ENCODE results near the gene ITIH6. TPM values are rescaled to one million over a fixed set of nuclear protein-coding genes. Genes with fewer than 3 reads are reported as not detected.
A peak's percentile ranks its signal among the peaks of the same experiment; 100 is the strongest.

The ITIH6 gene
- total RNA-seq, 2 donors from 2014 or later: not detected

GRCh38 chrX:54826598-54826997, 28.5 kb upstream of the ITIH6 start:
- H3K4me1 Mint-ChIP-seq: no peaks in the 10 kb centered on the region
- WGBS, 2 experiments (ENCODE audit: insufficient coverage in 1 of 2, insufficient read length in 1 of 2): 90 to 92% methylated on average over 2 to 4 of the region's 4 CpGs
- H3K9me3 ChIP-seq (ENCODE audit: control insufficient read depth, low read length): no peaks in the 10 kb centered on the region
- H3K4me3 ChIP-seq (ENCODE audit: low read length): no peak overlapping the region
- H3K36me3 Mint-ChIP-seq (ENCODE audit: low read depth): no peaks in the 10 kb centered on the region
- no peaks in the 10 kb centered on the region for H3K27me3 ChIP-seq (ENCODE audit: control insufficient read depth, insufficient read depth, low read length, poor library complexity, severe bottlenecking)
- no peak overlapping the region for H3K27ac ChIP-seq (ENCODE audit: low read depth, low read length)
- no peaks in the 10 kb centered on the region for H3K36me3 ChIP-seq (ENCODE audit: control insufficient read depth, insufficient read depth, low read length)
- peaks cover 6% of the 10 kb centered on the region for H3K27me3 Mint-ChIP-seq (ENCODE audit: insufficient read depth)
- no peak overlapping the region for H3K4me3 Mint-ChIP-seq
- no peak overlapping the region for H3K27ac Mint-ChIP-seq
- no peak for DNase-seq
- no peak for TF ChIP-seq CTCF (conservative IDR thresholded peaks at IDR 0.05)
- H3K9me3 Mint-ChIP-seq: peaks cover 53% of the 10 kb centered on the region
- no peaks in the 10 kb centered on the region for H3K4me1 ChIP-seq (ENCODE audit: control insufficient read depth, insufficient read depth, low read length)
- H3K9ac ChIP-seq (ENCODE audit: extremely low read depth, low read length, poor library complexity, severe bottlenecking): no peak overlapping the region

- no peaks in the 10 kb centered on the region for H3K27me3 Mint-ChIP-seq (ENCODE audit: insufficient read depth)
Measured at GRCh38 chrX:54825716-54826438, 27.8 kb upstream of the ITIH6 start.

GRCh38 chrX:54824722-54825121, 26.7 kb upstream of the ITIH6 start:
- H3K4me3 ChIP-seq (ENCODE audit: low read length): no peak overlapping the region
- WGBS, 2 experiments (ENCODE audit: insufficient coverage in 1 of 2, insufficient read length in 1 of 2): 92% methylated on average over 8 of the region's 8 CpGs; no CpG with 5 or more reads in 1 of the 2 experiments
- no peaks in the 10 kb centered on the region for H3K36me3 ChIP-seq (ENCODE audit: control insufficient read depth, insufficient read depth, low read length)
- no peaks in the 10 kb centered on the region for H3K27me3 Mint-ChIP-seq (ENCODE audit: insufficient read depth)
- H3K4me1 Mint-ChIP-seq: no peaks in the 10 kb centered on the region
- DNase-seq: no peak
- H3K27me3 ChIP-seq (ENCODE audit: control insufficient read depth, insufficient read depth, low read length, poor library complexity, severe bottlenecking): no peaks in the 10 kb centered on the region
- no peak overlapping the region for H3K4me3 Mint-ChIP-seq
- TF ChIP-seq CTCF (conservative IDR thresholded peaks at IDR 0.05): no peak
- H3K36me3 Mint-ChIP-seq (ENCODE audit: low read depth): no peaks in the 10 kb centered on the region
- no peaks in the 10 kb centered on the region for H3K4me1 ChIP-seq (ENCODE audit: control insufficient read depth, insufficient read depth, low read length)
- H3K27ac ChIP-seq (ENCODE audit: low read depth, low read length): no peak overlapping the region
- peaks cover 62% of the 10 kb centered on the region for H3K9me3 Mint-ChIP-seq
- no peak overlapping the region for H3K27ac Mint-ChIP-seq
- no peaks in the 10 kb centered on the region for H3K9me3 ChIP-seq (ENCODE audit: control insufficient read depth, low read length)
- no peak overlapping the region for H3K9ac ChIP-seq (ENCODE audit: extremely low read depth, low read length, poor library complexity, severe bottlenecking)

More at GRCh38 chrX:54825716-54826438, 27.8 kb upstream of the ITIH6 start:
- no peaks in the 10 kb centered on the region for H3K36me3 ChIP-seq (ENCODE audit: control insufficient read depth, insufficient read depth, low read length)
- peaks cover 56% of the 10 kb centered on the region for H3K9me3 Mint-ChIP-seq
- H3K4me1 Mint-ChIP-seq: no peaks in the 10 kb centered on the region
- H3K27ac ChIP-seq (ENCODE audit: low read depth, low read length): no peak overlapping the region
- H3K9ac ChIP-seq (ENCODE audit: extremely low read depth, low read length, poor library complexity, severe bottlenecking): no peak overlapping the region
- DNase-seq: peak; percentile 69
- no peaks in the 10 kb centered on the region for H3K36me3 Mint-ChIP-seq (ENCODE audit: low read depth)
- no peak overlapping the region for H3K4me3 Mint-ChIP-seq
- WGBS, 2 experiments (ENCODE audit: insufficient coverage in 1 of 2, insufficient read length in 1 of 2): 79% methylated on average over 8 of the region's 8 CpGs; no CpG with 5 or more reads in 1 of the 2 experiments
- H3K27me3 ChIP-seq (ENCODE audit: control insufficient read depth, insufficient read depth, low read length, poor library complexity, severe bottlenecking): no peaks in the 10 kb centered on the region
- no peak overlapping the region for H3K27ac Mint-ChIP-seq
- TF ChIP-seq CTCF (conservative IDR thresholded peaks at IDR 0.05): peak; percentile 59
- H3K4me1 ChIP-seq (ENCODE audit: control insufficient read depth, insufficient read depth, low read length): no peaks in the 10 kb centered on the region
- no peak overlapping the region for H3K4me3 ChIP-seq (ENCODE audit: low read length)
- H3K9me3 ChIP-seq (ENCODE audit: control insufficient read depth, low read length): no peaks in the 10 kb centered on the region
